Camera-type eye (tissue), 1 donor: ENCODE results near the gene ABL2. TPM values are rescaled to one million over a fixed set of nuclear protein-coding genes. Genes with fewer than 3 reads are reported as not detected.

ENCODE experiments used
- total RNA-seq: library from RNA; depleted of rRNA; stranded (reverse); fragments of >200 nt; gene quantifications from one replicate; pipeline ENCODE4 v1.2.3, GENCODE V29; 2014

Gene ABL2
- total RNA-seq, result 39.9 TPM

DNA sequence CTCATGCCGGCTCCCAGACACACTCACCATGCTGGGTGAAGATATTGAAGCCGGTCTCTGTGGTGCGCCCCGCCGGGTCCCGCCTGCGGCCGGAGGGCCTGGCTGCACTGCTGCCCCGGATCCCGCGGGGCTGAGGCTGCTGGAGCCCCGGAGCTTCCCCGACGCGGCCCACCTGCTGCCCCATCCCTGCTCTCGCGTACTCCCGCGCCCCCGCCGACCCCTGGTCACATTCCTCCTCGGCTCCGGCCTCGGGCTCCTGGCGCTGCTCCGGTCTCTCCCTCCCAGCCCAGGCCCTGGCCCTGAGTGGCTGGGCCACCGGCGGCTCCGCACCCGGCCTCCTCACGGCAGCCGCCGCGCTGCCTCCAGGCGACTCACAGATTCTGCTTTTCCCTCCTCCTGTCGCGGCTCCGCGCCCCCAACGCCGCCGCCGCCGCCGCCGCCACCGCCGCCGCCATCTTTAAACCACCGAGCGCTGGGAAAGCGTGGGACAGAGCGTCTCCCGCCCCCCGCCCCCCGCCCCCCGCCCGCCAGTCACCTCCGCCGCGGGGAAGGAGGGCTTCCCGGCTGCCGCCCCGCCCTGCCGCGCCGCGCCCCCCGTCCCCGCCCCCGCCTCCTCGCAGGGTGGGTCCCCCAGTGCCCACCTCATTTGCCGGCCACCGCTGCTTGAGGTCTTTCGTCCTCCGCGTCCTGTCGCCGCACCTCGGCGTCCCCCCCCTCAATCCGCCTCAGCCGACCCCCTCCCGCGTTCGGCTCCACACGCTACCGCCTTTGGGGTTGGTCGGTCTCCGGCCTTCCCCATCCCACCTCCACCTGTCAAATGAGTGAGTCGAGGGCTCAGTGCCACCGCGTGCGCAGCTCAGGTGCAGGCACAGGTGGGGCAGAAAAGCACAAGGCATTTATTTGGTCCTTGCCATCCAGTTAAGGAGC is at the start of gene ABL2:
TSS of gene ABL2 (minus strand) at position 464 of the 927 bp plus-strand sequence. CDS start at position 184, 280 bp downstream.

DNA sequence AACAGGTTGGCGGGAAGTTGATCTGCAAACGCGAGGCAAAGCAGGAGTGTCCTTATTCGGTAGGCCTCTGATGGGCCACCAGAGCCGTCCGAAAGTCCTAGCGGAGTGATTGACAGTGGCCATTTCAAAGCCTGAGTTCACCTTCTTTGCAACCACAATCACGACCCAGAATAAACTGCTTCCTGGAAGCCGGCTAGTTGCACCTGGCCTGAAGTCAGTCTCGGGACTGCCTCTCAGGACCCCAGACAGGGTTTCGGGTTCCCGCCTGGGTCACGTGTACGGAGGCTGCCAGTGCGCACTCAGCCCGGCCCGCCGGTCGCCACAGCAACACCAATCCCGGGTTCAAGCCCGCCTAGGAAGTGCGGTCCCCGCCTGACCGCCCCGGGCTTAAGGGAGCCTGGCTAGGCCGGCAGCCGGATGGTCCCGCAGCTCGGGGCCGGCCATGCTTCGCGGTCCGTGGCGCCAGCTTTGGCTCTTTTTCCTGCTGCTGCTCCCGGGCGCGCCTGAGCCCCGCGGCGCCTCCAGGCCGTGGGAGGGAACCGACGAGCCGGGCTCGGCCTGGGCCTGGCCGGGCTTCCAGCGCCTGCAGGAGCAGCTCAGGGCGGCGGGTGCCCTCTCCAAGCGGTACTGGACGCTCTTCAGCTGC is 147.7 kb downstream of the ABL2 start, which contains the start of gene TOR3A:
TSS of gene TOR3A (plus strand) at position 384 of the 646 bp plus-strand sequence. CDS start at position 443, 59 bp downstream.

Other genes starting within 250 kb of the ABL2 start
- 38.6 TPM for gene FAM20B, start 203.8 kb downstream of the ABL2 start, total RNA-seq
- gene TOR3A, start 147.6 kb downstream of the ABL2 start, total RNA-seq, result 34.6 TPM
- gene SOAT1, start 64.1 kb upstream of the ABL2 start, total RNA-seq, result 17.6 TPM
- gene AXDND1, start 136.3 kb upstream of the ABL2 start, total RNA-seq, result 1.8 TPM